Cerebellar nuclear complex (tissue), 1 donor: ENCODE data around the gene ZFP62.
A peak's percentile ranks its signal among the peaks of the same experiment; 100 is the strongest.
"Not testable (repeated sequence)": the region's sequence is repeated elsewhere in the genome, so short reads cannot be mapped to it uniquely, and the experiment has no call there.

Experiments used
- DNase-seq, 2 experiments: peaks; one replicate each; lab custom pipeline; 2025; lab: John Stamatoyannopoulos, UW

The ZFP62 gene

GRCh38 chr5:180860887-180861822 lies at the start of gene ZFP62:
Gene ZFP62 (minus strand): TSS chr5:180861276. CDS start chr5:180861219, 57 bp downstream.
- peak in 1 of 2 experiments; percentile 29 for DNase-seq

- no peak for DNase-seq
Observed at GRCh38 chr5:180910735-180911134, 49.7 kb upstream of the ZFP62 start.

- DNase-seq, result no peak
Observed at GRCh38 chr5:180910182-180910581, 49.1 kb upstream of the ZFP62 start.

- DNase-seq, result no peak
Observed at GRCh38 chr5:180909782-180910181, 48.7 kb upstream of the ZFP62 start.

- no peak for DNase-seq
Observed at GRCh38 chr5:180908998-180909731, 48.1 kb upstream of the ZFP62 start.

- no peak for DNase-seq
Observed at GRCh38 chr5:180908400-180908799, 47.3 kb upstream of the ZFP62 start.

GRCh38 chr5:180901319-180902009 lies 40.4 kb upstream of the ZFP62 start:
- DNase-seq, result no peak

- no peak for DNase-seq
Observed at GRCh38 chr5:180900178-180900577, 39.1 kb upstream of the ZFP62 start.

- DNase-seq, result no peak
Observed at GRCh38 chr5:180898621-180899246, 37.7 kb upstream of the ZFP62 start, which contains the start of gene BTNL8. Gene BTNL8 (plus strand): TSS chr5:180899159. CDS start chr5:180899311, 152 bp downstream.

- DNase-seq, result not testable (repeated sequence)
Observed at GRCh38 chr5:180895330-180895729, 34.3 kb upstream of the ZFP62 start.

GRCh38 chr5:180889381-180889780 lies 28.3 kb upstream of the ZFP62 start:
- no peak for DNase-seq

- DNase-seq, result not testable (repeated sequence)
Observed at GRCh38 chr5:180885845-180886529, 24.9 kb upstream of the ZFP62 start.

GRCh38 chr5:180875860-180876426 lies 14.9 kb upstream of the ZFP62 start:
- no peak for DNase-seq

GRCh38 chr5:180874804-180875582 lies 13.9 kb upstream of the ZFP62 start:
- no peak for DNase-seq

- no peak for DNase-seq
Observed at GRCh38 chr5:180873615-180874520, 12.8 kb upstream of the ZFP62 start.

GRCh38 chr5:180872419-180872818 lies 11.3 kb upstream of the ZFP62 start:
- no peak for DNase-seq

GRCh38 chr5:180870276-180871068 lies 9.4 kb upstream of the ZFP62 start:
- no peak for DNase-seq

GRCh38 chr5:180869587-180869986 lies 8.5 kb upstream of the ZFP62 start:
- DNase-seq, result no peak
